NCI-H226 (cell line): Measurements from ENCODE around the gene GSTCD.
"Not testable (repeated sequence)": the region's sequence is repeated elsewhere in the genome, so short reads cannot be mapped to it uniquely, and the experiment has no call there.

ENCODE experiments used
- DNase-seq: peaks from one replicate; pipeline ENCODE4 v3.0.0-alpha.2; 2015

Gene GSTCD

DNA sequence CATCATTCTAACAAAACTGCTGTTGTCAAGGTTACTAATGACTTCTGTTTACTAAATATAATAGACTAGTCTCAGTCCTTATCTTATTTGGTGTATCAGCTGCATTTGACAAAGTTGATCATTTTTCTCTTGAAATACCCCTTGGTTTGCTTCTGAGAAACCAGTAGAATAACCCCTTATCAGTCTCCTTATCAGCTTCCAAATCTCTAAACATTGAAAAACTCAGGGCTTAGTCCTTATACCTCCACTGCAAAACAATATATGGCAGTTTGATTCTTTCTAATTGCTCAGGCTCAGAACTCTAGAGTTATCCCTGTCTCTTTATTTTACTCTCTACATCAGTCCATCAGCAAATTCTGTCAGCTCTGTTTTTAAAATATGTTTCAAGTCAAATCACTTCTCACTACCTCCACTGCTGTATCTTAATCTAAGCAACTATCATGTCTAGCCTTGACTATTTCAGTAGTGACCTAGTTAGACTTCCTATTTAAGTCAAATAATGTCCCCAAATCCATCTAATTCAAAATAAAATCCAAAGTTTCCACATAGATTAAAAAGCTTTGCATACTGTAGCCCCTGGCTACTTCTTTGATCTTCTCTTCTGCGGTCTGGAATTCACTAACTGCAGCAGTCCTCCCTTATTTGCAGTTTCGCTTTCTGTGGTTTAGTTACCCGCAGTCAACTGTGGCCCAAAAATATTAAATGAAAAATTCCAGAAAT, 99.6 kb downstream of the GSTCD start:
- no peak for DNase-seq

- no peak for DNase-seq
Observed at GRCh38 chr4:105808750-105809041, 100.1 kb downstream of the GSTCD start.

- no peak for DNase-seq
Observed at GRCh38 chr4:105815701-105816100, 107.1 kb downstream of the GSTCD start.

DNA sequence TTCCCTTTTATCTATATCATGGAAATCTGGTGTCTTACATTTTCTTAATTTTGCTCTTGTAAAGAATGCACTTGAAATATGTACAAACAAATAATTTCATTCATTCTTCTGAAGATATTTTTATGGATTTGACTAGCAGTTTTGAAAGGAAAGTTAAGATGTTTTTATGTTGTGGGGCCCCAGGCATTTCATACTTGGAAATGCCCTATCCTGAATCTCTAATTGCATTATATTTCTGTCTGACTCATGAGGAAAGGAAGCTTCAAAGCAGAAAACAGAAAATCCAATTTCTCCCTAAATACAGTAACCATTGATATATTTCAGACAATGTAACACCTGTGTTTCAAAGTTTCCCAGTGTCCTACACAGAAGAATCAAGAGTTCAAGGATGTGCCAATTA, 113.5 kb downstream of the GSTCD start:
- DNase-seq: no peak

DNA sequence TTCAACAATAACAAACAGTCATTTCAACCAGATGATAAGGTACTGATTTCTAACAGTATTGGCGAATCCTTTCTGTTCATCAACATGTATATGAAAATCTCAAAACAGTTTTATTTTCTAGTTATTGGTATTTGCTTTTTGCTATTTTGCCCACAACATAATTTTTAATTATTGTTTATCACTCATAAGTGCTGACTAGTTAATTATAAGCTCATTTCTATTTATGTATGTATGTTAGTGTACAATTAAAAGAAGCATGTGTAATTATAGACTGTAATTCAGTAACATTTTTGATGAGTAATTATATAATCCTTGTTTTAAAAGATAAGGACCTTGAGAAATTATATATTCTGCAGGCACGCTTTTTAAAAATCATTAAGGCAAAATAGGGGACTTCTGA, 119.5 kb downstream of the GSTCD start:
- no peak for DNase-seq

GRCh38 chr4:105831189-105831588, 122.6 kb downstream of the GSTCD start:
- no peak for DNase-seq

- no peak for DNase-seq
Observed at GRCh38 chr4:105835177-105835576, 126.6 kb downstream of the GSTCD start.

GRCh38 chr4:105836537-105836936, 128.0 kb downstream of the GSTCD start:
- no peak for DNase-seq

DNA sequence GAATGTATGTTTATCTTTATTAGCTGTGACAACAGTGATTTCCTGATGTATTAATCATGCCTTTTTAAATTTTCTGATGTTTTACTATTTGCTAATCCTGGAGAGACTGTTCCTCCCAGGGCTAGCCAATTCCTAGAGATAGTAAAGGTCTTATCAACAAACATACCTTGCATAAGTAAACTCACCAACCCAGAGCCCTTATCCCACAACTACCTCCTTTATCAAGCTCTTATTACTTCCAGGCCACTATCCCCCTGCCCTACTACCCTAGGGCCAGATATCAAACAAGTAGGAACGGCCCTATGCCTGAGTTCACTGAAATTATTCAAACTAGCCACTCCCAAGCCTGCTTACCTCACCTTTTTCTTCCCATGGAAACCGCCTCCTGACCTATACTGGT, 128.5 kb downstream of the GSTCD start:
- peak; percentile 28 for DNase-seq

GRCh38 chr4:105838082-105838481, 129.5 kb downstream of the GSTCD start:
- DNase-seq: no peak

GRCh38 chr4:105840426-105841174, 132.0 kb downstream of the GSTCD start:
- DNase-seq: no peak

- DNase-seq: no peak
Observed at GRCh38 chr4:105843941-105844340, 135.4 kb downstream of the GSTCD start.

- no peak for DNase-seq
Observed at GRCh38 chr4:105845559-105845958, 137.0 kb downstream of the GSTCD start.

- not testable (repeated sequence) for DNase-seq
Observed at GRCh38 chr4:105848359-105848758, 139.8 kb downstream of the GSTCD start.

DNA sequence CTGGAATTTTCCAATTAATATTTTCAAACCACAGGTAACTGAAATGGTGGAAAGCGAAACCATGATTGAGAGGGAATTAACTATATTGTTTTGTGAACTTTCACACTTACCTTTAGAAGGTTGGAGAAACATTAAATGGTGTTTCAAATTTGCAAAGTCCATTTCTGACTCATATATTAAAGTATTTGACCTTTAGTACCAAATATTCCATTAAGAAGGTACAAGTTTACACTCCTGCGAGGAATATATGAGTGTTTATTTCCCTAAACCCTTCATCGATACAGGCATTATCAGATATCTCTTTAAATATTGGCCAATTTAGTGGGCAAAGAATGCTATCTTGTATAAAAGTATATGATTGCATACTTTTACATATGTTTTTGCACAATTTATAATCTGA, 142.6 kb downstream of the GSTCD start:
- DNase-seq: no peak

DNA sequence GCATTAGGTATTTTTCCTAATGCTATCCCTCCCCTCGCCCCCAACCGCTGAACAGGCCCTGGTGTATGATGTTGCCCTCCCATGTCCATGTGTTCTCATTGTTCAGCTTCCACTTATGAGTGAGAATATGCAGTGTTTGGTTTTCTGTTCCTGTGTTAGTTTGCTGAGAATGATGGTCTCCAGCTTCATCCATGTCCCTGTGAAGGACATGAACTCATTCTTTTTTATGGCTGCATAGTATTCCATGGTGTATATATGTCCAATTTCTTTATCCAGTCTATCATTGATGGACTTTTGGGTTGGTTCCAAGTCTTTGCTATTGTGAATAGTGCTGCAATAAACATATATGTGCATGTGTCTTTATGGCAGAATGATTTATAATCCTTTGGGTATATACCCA, 143.6 kb downstream of the GSTCD start:
- DNase-seq: not testable (repeated sequence)

- DNase-seq: no peak
Observed at GRCh38 chr4:105858466-105859040, 150.0 kb downstream of the GSTCD start.

- peak; percentile 56 for DNase-seq
Observed at GRCh38 chr4:105859233-105859632, 150.6 kb downstream of the GSTCD start.

- DNase-seq: no peak
Observed at GRCh38 chr4:105870963-105871362, 162.4 kb downstream of the GSTCD start.

GRCh38 chr4:105871997-105872396, 163.4 kb downstream of the GSTCD start:
- no peak for DNase-seq

DNA sequence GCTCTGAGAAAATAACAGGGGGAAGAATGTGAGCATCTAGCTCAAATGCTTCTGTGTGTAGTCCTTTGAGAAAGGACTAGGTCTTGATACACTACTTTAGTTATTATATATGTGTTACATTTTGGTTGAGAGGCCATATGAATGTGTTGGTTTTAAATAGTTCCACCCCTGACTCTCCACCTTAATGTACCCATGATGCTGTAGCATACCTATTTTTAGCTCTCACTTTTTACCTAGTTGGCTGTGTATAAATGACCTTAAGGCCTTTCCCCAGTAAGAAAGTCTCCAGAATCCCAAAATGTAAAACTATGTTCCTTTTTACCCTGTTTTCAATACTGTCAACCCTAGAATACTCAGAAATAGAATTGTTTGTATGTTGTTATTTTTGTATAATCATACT, 166.6 kb downstream of the GSTCD start:
- no peak for DNase-seq

DNA sequence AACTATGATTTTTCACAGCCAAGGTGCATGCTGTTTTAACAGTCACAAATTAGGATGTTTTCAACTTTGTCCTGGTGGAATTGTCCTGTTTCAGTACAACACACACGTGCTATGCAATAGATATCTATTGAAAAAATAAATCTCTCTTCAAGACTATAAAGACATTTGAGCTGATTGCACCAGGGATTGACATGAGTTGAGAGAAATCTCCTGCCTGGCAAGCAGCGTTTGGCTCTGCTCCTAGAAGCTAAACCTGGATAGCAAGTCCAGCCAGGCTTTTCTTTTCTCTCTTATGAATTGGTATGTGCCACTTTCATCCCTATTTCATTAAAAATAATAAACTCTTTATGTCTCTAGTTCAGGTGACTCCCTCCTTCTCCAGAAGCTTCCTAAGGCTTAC, 170.1 kb downstream of the GSTCD start:
- no peak for DNase-seq

DNA sequence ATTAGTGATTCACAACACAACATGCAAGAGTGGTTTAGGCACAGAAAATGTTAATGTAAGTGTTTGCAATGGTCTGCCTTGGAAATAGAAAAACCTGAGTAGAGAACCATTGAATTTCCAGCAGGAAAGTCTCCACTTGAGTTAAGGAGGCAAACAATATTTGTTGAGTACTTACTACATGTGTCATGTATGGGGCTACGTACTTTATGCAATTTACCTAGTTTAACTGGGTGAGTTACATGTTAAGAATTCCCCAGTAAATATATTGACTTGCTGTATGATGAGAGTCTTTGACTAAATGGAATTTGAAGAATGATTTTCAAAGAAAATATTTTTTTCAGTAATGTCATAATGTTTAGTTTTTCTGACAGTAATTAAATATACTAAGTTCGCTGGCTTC, 178.9 kb downstream of the GSTCD start:
- no peak for DNase-seq
